GM04504 (cell line): ENCODE data around the gene VMP1.
A peak's percentile ranks its signal among the peaks of the same experiment; 100 is the strongest.
"Not testable (repeated sequence)": the region's sequence is repeated elsewhere in the genome, so short reads cannot be mapped to it uniquely, and the experiment has no call there.

Experiments
- DNase-seq: peaks from one replicate; pipeline ENCODE4 v3.0.0-alpha.2; 2012; ENCODE audit warnings: low read depth

Gene VMP1

GRCh38 chr17:59841091-59841881 lies 133.8 kb downstream of the VMP1 start:
- DNase-seq: not testable (repeated sequence)

DNA sequence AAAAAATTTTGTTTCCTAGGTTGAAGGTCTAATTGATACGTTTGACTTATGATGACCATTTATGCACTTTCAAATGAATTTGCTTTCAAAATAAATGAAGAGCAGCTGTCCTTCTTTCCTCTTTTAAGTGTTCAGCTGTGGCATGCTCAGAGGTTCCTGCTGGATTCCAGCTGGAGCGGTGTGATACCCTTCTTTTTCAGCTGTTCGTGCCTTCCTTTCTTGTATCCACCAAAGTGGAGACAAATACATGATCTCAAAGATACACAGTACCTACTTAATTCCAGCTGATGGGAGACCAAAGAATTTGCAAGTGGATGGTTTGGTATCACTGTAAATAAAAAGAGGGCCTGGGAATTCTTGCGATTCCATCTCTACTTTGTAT lies 134.4 kb downstream of the VMP1 start:
- DNase-seq: not testable (repeated sequence)

- DNase-seq: peak; percentile 92
Observed at GRCh38 chr17:59842901-59843652, 135.6 kb downstream of the VMP1 start.

GRCh38 chr17:59844884-59845594 lies 137.6 kb downstream of the VMP1 start:
- DNase-seq: no peak

DNA sequence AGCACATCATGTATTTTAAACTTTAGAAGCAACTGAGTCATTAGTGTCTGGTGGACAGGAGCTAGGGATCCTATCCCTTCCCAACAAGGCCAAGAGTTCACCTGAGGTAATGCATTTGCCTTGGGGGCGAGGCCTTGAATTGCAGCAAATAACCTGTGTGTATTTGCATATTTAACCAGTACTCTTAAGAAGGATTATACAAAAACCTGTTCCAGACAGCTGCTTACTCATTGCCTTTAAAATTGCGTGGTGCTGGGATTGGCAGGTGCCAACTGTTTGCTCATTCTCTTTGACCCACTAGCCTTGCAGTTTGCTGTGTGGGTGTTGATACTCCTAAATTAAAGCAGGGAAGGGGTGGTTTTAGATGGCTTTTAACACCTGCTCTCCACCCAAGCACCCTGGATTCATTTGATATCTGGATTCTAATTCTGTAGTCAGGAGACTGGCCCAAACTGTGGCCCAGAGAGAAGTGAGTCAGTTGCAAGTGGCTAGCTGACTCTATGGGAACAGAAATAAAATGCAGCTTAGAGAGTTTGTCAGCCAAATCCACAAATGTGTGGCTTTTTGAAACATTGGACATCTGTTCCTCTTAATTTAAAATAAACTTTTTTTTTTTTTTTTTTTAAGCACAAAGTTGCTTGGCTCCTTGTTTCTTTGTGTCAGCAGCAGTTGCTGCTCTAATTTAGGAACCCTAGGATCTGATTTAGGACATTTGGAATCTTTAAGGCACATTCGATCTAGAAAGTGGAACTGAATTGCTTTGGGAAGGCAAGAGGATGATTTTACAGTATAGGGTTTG lies 138.3 kb downstream of the VMP1 start:
- no peak for DNase-seq

- no peak for DNase-seq
Observed at GRCh38 chr17:59846394-59847165, 139.1 kb downstream of the VMP1 start.

DNA sequence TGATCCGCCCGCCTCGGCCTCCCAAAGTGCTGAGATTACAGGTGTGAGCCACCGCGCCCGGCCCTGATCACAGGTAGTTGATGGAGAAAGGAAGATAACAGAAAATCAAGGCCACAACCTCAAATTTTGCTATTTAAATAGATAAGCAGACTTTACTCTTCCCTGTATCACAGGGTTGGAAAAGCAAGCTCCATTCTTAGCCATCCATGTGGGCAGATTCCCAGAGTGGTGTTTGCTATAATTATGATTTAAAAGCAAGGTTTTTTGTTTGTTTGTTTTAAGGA lies 140.9 kb downstream of the VMP1 start:
- no peak for DNase-seq

GRCh38 chr17:59848778-59849177 lies 141.3 kb downstream of the VMP1 start:
- no peak for DNase-seq

GRCh38 chr17:59850311-59850710 lies 142.9 kb downstream of the VMP1 start:
- DNase-seq: not testable (repeated sequence)

DNA sequence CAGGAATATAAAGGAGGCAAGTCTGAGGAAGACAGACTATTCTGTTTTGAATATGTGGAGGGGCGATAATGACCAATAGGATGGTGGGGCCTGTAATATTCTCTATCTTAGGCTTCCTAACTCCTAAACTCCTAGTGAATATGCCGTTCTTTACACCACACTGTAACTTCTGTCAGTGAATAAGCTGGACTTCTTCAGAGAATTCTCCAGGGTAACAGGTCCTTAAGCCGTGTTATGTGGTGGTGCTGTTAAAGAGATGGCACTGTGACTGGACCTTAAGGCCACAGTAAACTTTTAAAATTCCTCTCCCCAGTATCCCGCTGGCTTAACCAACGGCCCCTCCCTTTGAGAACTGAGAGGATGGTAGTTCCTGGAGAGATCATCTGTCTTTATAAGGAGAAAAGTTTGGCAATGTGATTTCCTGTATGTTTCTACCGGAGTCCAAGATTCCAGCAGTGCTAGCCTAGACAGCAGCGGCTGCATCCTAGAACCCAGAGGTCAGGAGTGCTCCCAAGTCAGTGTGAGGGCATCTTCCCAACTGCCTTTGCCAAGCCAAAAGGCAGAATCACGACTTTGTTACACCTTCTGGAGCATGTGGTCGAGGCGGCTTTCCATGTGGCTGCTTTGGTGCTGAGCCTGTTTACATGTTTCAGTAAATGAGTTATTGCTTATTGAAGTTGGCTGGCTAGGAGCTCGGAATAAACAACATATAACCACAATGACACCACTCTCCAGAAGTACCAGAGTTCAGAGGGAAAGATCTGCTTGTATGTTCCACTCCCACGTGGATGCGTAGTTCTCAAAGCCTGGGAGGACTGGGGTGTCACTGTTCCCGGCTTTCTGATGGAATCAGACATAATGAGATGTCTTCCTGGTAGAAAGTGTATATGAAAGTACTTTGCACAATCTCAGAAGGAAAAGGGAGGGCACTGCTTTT lies 144.3 kb downstream of the VMP1 start:
- DNase-seq: peak; percentile 93

DNA sequence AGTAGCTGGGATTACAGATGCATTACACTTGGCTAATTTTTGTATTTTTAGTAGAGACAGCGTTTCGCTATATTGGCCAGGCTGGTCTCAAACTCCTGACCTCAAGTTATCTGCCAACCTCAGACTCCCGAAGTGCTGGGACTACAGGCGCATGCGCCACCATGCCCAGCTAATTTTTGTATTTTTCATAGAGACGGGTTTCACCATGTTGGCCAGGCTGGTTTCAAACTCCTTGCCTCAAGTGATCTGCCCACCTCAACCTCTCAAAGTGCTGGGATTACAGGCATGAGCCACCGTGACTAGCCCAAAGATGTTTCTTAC lies 145.4 kb downstream of the VMP1 start:
- not testable (repeated sequence) for DNase-seq

- DNase-seq: no peak
Observed at GRCh38 chr17:59853168-59853918, 145.9 kb downstream of the VMP1 start.

DNA sequence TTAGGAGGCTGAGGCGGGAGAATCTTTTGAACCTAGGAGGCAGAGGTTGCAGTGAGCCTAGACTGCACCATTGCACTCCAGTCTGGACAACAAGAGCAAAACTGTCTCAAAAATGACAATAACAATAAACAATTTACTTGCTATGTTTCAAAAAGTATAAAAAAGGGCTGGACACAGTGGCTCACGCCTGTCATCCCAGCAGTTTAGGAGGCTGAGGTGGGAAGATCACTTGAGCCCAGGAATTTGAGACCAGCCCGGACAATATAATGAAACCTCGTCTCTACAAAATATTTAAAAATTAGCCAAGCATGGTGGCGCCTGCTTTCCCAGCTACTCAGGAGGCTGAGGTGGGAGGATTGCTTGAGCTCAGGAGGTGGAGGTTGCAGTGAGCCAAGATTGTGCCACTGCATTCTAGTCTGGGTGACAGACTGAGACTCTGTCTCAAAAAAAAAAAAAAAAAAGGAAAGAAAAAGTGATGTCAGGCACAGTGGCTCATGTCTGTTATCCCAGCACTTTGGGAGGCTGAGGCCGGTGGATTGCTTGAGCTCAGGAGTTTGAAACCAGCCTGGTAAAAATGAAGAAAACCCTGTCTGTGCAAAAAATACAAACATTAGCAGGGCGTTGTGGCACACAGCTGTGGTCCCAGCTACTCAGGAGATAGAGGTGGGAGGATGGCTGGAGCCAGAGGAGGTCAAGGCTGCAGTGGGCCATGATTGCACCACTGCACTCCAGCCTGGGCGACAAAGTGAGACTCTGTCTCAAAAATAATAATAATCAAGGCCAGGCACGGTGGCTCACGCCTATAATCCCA lies 146.7 kb downstream of the VMP1 start:
- not testable (repeated sequence) for DNase-seq

DNA sequence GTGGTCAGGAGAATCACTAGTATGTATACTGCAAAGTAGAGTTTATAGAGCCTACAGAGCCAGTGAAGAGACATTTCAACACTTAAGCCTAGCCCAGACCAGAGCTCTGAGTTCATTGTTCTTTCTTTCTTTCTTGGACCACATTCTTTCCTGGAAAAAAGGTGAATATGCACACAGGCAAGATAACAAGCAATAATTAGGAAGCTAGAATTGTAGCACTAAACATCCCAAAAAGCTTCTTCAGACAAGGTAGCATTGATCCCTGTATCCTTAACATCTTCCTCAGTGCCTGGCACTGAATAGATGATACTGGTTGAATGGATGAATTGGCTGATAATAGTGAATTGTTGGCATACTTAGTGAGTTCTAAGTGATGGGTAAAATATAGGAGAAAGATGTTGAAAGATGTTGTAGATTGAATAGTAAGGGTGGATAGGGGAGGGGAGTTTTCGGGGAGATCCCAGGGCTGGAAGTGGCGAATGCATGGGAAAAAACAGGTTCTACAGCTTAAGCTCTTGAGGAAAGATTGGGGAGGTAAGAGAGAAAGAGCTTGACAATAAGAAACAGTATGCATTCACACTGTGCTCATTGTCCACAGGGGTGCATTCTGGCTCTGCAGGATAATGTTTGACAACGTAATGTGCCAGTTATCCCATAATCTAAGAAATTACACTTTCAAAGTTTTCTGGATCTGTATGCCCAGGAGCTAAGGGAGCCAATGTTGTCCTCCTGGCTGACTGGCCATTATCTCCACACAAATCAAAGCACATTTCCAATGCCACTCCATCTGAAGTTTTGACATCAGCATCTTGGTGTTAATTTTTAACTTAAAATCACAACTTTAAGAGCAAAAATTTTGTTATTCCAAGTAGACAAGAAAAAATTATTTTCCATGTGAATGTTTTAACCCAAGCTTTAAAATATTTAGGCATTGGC lies 149.7 kb downstream of the VMP1 start:
- DNase-seq: no peak

GRCh38 chr17:59858167-59858816 lies 150.8 kb downstream of the VMP1 start:
- peak; percentile 26 for DNase-seq

DNA sequence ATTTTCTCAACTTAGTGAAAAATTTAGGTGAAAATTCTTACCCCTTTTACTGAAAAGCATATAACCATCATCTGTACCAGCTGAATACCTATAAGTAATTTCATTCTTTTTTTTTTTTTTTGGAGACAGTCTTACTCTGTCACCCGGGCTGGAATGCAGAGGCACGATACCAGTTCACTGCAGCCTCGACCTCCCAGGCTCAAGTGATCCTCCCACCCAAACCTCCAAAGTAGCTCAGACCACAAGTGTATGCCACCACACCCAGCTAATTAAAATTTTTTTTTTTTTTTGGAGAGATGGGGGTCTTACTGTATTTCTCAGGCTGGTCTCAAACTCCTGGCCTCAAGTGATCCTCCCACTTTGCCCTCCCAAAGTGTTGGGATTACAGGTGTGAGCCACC lies 151.5 kb downstream of the VMP1 start:
- no peak for DNase-seq

GRCh38 chr17:59859444-59860025 lies 152.1 kb downstream of the VMP1 start:
- peak; percentile 28 for DNase-seq
